GM13976 (cell line): ENCODE results near the gene RNF113B.

Experiments
- DNase-seq: peaks from one replicate; pipeline ENCODE4 v3.0.0; 2012; ENCODE audit warnings: low spot score
- in situ Hi-C: fragments of 300-500 bp; cut with MboI; formaldehyde crosslinking; loops from one replicate; pipeline ENCODE4 v1.12.0; 2022; ENCODE audit warnings: low sequenced_read_pairs, mixed read lengths, inconsistent platforms; ENCODE audit not compliant: unreplicated experiment
- TF ChIP-seq, protein P1 (sequence below): IDR thresholded peaks from 2 replicates; pipeline ENCODE4 v1.5.1; 2012; ENCODE audit warnings: borderline replicate concordance, mild to moderate bottlenecking; ENCODE audit not compliant: insufficient read depth; ENCODE audit errors: extremely low read depth, missing control alignments, control extremely low read depth

Gene RNF113B

DNA sequence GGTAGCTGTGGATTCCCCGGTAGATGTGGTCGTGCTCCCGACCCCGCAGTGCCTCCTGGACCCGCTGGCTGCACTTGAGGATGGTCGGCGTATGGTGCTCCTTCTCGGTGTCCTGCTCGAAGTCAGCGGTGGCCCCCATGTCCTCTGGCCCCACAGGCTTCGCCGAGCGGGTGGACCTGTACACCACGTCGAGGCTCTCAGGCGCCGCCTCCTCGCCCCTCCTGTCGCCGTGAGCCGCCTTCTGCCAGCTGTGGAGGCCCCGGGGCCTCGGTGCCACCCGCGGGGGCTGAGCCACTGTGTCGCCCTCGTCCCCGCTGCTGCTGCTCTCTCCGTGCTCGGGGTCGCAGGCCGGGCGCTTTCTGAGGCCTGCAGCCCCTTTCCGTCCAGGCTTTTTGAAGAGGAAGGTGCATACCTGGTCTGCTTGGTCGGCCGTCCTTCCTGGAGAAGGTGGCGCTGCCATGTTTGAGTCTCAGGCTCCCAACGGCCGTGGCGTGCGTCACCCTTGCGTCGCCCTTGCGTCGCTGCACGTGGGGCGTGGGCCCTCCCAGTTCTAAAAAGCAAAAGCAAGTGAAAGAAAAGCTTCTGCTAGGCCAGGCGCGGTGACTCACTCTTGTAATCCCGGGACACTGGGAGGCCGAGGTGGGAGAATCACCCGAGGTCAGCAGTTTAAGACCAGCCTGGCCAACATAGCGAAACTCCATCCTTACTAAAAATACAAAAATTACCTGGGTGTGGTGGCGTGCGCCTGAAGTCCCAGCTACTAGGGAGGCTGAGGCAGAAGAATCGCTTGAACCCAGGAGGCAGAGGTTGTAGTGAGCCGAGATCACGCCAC is at the start of gene RNF113B:
Gene RNF113B, minus strand, starts transcription at position 493 of the 832 bp plus-strand sequence. Its CDS starts 33 bp downstream, at position 460.
- TF ChIP-seq, protein P1, sequence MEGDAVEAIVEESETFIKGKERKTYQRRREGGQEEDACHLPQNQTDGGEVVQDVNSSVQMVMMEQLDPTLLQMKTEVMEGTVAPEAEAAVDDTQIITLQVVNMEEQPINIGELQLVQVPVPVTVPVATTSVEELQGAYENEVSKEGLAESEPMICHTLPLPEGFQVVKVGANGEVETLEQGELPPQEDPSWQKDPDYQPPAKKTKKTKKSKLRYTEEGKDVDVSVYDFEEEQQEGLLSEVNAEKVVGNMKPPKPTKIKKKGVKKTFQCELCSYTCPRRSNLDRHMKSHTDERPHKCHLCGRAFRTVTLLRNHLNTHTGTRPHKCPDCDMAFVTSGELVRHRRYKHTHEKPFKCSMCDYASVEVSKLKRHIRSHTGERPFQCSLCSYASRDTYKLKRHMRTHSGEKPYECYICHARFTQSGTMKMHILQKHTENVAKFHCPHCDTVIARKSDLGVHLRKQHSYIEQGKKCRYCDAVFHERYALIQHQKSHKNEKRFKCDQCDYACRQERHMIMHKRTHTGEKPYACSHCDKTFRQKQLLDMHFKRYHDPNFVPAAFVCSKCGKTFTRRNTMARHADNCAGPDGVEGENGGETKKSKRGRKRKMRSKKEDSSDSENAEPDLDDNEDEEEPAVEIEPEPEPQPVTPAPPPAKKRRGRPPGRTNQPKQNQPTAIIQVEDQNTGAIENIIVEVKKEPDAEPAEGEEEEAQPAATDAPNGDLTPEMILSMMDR, result no peak
- DNase-seq, result no peak
- in situ Hi-C loops, result no loop called here

DNA sequence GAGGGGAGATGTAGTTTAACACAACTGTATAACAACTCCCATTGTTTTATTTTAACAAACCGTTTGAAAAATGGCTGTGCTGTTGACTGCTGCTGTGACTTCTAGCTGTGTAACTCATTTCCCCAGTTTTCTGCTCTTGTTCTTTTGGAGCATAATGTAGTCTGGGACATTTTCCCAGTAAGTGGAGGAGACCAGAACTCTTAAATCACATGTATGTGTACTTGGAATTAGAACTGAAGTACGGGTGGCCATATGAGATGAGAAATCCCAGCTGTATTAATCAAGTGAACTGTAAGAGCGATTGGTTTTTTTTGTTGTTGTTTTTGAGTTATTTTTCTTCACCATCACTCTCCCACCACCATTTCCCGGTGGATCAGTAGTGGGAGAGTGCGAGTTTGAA is 49.4 kb upstream of the RNF113B start:
- in situ Hi-C loops, result no loop called here
- TF ChIP-seq, protein P1, result no peak
- DNase-seq, result no peak

GRCh38 chr13:98225036-98225940 is 48.2 kb upstream of the RNF113B start:
- TF ChIP-seq, protein P1, result no peak
- in situ Hi-C loops, result no loop called here
- no peak for DNase-seq

GRCh38 chr13:98224557-98224956 is 47.5 kb upstream of the RNF113B start:
- DNase-seq, result no peak
- TF ChIP-seq, protein P1, result no peak
- in situ Hi-C loops, result no loop called here

DNA sequence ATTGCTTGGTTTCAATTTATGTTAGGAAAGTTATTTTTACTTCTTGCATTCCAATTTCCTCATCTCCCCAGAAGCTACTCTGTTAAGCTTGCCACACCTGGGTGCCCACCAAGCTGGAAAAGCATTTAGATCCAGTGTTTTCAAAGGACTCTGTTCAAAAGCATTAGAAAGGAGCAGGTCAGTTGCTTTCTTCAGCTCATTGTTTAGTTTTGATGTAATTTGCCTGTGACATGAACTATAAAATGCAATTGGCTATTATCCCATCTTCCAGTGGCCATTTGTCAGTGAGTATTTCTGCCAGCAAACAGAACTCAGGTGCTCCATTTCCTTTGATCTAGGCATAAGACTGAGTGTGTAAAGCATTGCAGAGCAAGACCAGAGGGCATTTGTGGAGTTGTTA is 46.7 kb upstream of the RNF113B start:
- in situ Hi-C loops, result no loop called here
- TF ChIP-seq, protein P1, result no peak
- no peak for DNase-seq

- in situ Hi-C loops, result no loop called here
- no peak for DNase-seq
- TF ChIP-seq, protein P1, result no peak
Measured at GRCh38 chr13:98222816-98223215, 45.7 kb upstream of the RNF113B start.
